Measurements from ENCODE around the gene CFAP45. TPM values are rescaled to one million over a fixed set of nuclear protein-coding genes. Genes with fewer than 3 reads are reported as not detected.

The CFAP45 gene
- total RNA-seq, 1 experiment from 2014 or later, result 9.3 TPM

- TF ChIP-seq CTCF (conservative IDR thresholded peaks at IDR 0.05) (no peak), EZH2 (IDR thresholded peaks at IDR 0.05; ENCODE audit: low read depth) (no peak)
- no peak overlapping the region for H3K4me3 ChIP-seq
- intact Hi-C loops (cut with micrococcal nuclease; ENCODE audit: unreplicated experiment), result no loop called here
- no peaks in the 10 kb centered on the region for H3F3A ChIP-seq (ENCODE audit: insufficient read depth, low read depth)
- H2AFZ ChIP-seq, result no peak overlapping the region
- H3K4me2 ChIP-seq, result no peak overlapping the region
- no peaks in the 10 kb centered on the region for H3K79me2 ChIP-seq (ENCODE audit: low read depth)
- no peak for DNase-seq
- no TSS peak for BruUV-seq (replicated peaks)
- no peaks in the 10 kb centered on the region for H3K36me3 ChIP-seq (ENCODE audit: low read depth)
- H3K9me2 ChIP-seq (ENCODE audit: insufficient read depth), result no peaks in the 10 kb centered on the region
- ChIA-PET CTCF (no interaction called here), POLR2A (ENCODE audit: unreplicated experiment) (no interaction called here)
- H3K9me3 ChIP-seq (ENCODE audit: insufficient read depth, low read depth), result no peaks in the 10 kb centered on the region
- H4K20me1 ChIP-seq (ENCODE audit: insufficient read depth), result no peaks in the 10 kb centered on the region
- H3K27ac ChIP-seq, result no peak overlapping the region
- peaks cover 9% of the 10 kb centered on the region for H3K4me1 ChIP-seq (replicated peaks; ENCODE audit: insufficient read depth)
- no peaks in the 10 kb centered on the region for H3K27me3 ChIP-seq (ENCODE audit: insufficient read depth, low read depth)
Observed at GRCh38 chr1:159847231-159847630, 52.7 kb downstream of the CFAP45 start.

- no peaks in the 10 kb centered on the region for H3K36me3 ChIP-seq (ENCODE audit: low read depth)
- no TSS peak for BruUV-seq (replicated peaks)
- DNase-seq, result no peak
- H2AFZ ChIP-seq, result no peak overlapping the region
- no peaks in the 10 kb centered on the region for H3K79me2 ChIP-seq (ENCODE audit: low read depth)
- H3K4me2 ChIP-seq, result no peak overlapping the region
- no peaks in the 10 kb centered on the region for H3K27me3 ChIP-seq (ENCODE audit: insufficient read depth, low read depth)
- H3K4me3 ChIP-seq, result no peak overlapping the region
- intact Hi-C loops (cut with micrococcal nuclease; ENCODE audit: unreplicated experiment), result no loop called here
- ChIA-PET POLR2A (ENCODE audit: unreplicated experiment) (no interaction called here), CTCF (no interaction called here)
- peaks cover 9% of the 10 kb centered on the region for H3K4me1 ChIP-seq (replicated peaks; ENCODE audit: insufficient read depth)
- H4K20me1 ChIP-seq (ENCODE audit: insufficient read depth), result no peaks in the 10 kb centered on the region
- H3K9me3 ChIP-seq (ENCODE audit: insufficient read depth, low read depth), result no peaks in the 10 kb centered on the region
- TF ChIP-seq EZH2 (IDR thresholded peaks at IDR 0.05; ENCODE audit: low read depth), result no peak
- TF ChIP-seq CTCF (conservative IDR thresholded peaks at IDR 0.05), result no peak
- no peaks in the 10 kb centered on the region for H3F3A ChIP-seq (ENCODE audit: insufficient read depth, low read depth)
- no peak overlapping the region for H3K27ac ChIP-seq
- H3K9me2 ChIP-seq (ENCODE audit: insufficient read depth), result no peaks in the 10 kb centered on the region
Observed at GRCh38 chr1:159845751-159846629, 54.0 kb downstream of the CFAP45 start.

GRCh38 chr1:159843459-159843858 is 56.5 kb downstream of the CFAP45 start:
- intact Hi-C loops (cut with micrococcal nuclease; ENCODE audit: unreplicated experiment), result no loop called here
- H3K9me2 ChIP-seq (ENCODE audit: insufficient read depth), result no peaks in the 10 kb centered on the region
- no peak overlapping the region for H2AFZ ChIP-seq
- no peaks in the 10 kb centered on the region for H3F3A ChIP-seq (ENCODE audit: insufficient read depth, low read depth)
- H3K27me3 ChIP-seq (ENCODE audit: insufficient read depth, low read depth), result no peaks in the 10 kb centered on the region
- H3K79me2 ChIP-seq (ENCODE audit: low read depth), result no peaks in the 10 kb centered on the region
- no peaks in the 10 kb centered on the region for H3K36me3 ChIP-seq (ENCODE audit: low read depth)
- TF ChIP-seq CTCF (conservative IDR thresholded peaks at IDR 0.05) (no peak), EZH2 (IDR thresholded peaks at IDR 0.05; ENCODE audit: low read depth) (no peak)
- no peaks in the 10 kb centered on the region for H4K20me1 ChIP-seq (ENCODE audit: insufficient read depth)
- no peaks in the 10 kb centered on the region for H3K9me3 ChIP-seq (ENCODE audit: insufficient read depth, low read depth)
- no peak overlapping the region for H3K27ac ChIP-seq
- peaks cover under 1% of the 10 kb centered on the region; the same call in 1 of the 2 replicates for H3K4me1 ChIP-seq (replicated peaks; ENCODE audit: insufficient read depth)
- no peak overlapping the region for H3K4me2 ChIP-seq
- no peak overlapping the region for H3K4me3 ChIP-seq
- DNase-seq, result no peak
- ChIA-PET POLR2A (ENCODE audit: unreplicated experiment) (no interaction called here), CTCF (no interaction called here)
- no TSS peak for BruUV-seq (replicated peaks)
